SK-MEL-5 (cell line): ENCODE measurements around the gene CDC14B. TPM values are rescaled to one million over a fixed set of nuclear protein-coding genes. Genes with fewer than 3 reads are reported as not detected.
"Not testable (repeated sequence)": the region's sequence is repeated elsewhere in the genome, so short reads cannot be mapped to it uniquely, and the experiment has no call there.

Source experiments
- DNase-seq: peaks from one replicate; pipeline ENCODE4 v3.0.0-alpha.2; 2016; ENCODE audit warnings: low read depth, low spot score
- in situ Hi-C: cut with HindIII; loops from 2 replicates; pipeline ENCODE4 v1.10.0; 2016; ENCODE audit warnings: low sequenced_read_pairs, high pct_unique_total_duplicates, low pct_unique_long_range_greater_than_20kb
- total RNA-seq: library from RNA; depleted of rRNA; stranded (reverse); fragments of >200 nt; shearing (Covaris generic); gene quantifications from 2 replicates; pipeline ENCODE4 v1.2.3, GENCODE V29; 2014

The CDC14B gene
- total RNA-seq, 1 experiment from 2014 or later: 12.1 TPM

GRCh38 chr9:96559339-96559943 lies 60.2 kb downstream of the CDC14B start:
- in situ Hi-C loops: no loop called here
- no peak for DNase-seq

GRCh38 chr9:96557921-96558320 lies 61.7 kb downstream of the CDC14B start:
- in situ Hi-C loops: no loop called here
- DNase-seq: no peak

GRCh38 chr9:96556701-96557461 lies 62.8 kb downstream of the CDC14B start:
- DNase-seq: no peak
- in situ Hi-C loops: no loop called here

- no peak for DNase-seq
These were observed 63.9 kb downstream of the CDC14B start for GRCh38 chr9:96555567-96556386.

GRCh38 chr9:96554801-96555566 lies 64.7 kb downstream of the CDC14B start:
- DNase-seq: no peak
- in situ Hi-C loops: no loop called here

More at GRCh38 chr9:96555567-96556386, 63.9 kb downstream of the CDC14B start:
- in situ Hi-C loops: no loop called here

- in situ Hi-C loops: no loop called here
- no peak for DNase-seq
These were observed 65.3 kb downstream of the CDC14B start for GRCh38 chr9:96554326-96554725.

GRCh38 chr9:96553070-96553469 lies 66.6 kb downstream of the CDC14B start:
- in situ Hi-C loops: no loop called here
- no peak for DNase-seq

- in situ Hi-C loops: no loop called here
- DNase-seq: no peak
These were observed 68.2 kb downstream of the CDC14B start for GRCh38 chr9:96551403-96551802.

GRCh38 chr9:96550659-96551058 lies 69.0 kb downstream of the CDC14B start:
- in situ Hi-C loops: no loop called here
- DNase-seq: no peak

GRCh38 chr9:96543131-96543530 lies 76.5 kb downstream of the CDC14B start:
- DNase-seq, in situ Hi-C loops: not testable (repeated sequence)

- in situ Hi-C loops: no loop called here
- no peak for DNase-seq
These were observed 79.5 kb downstream of the CDC14B start for GRCh38 chr9:96540106-96540505.

GRCh38 chr9:96532173-96532572 lies 87.5 kb downstream of the CDC14B start:
- in situ Hi-C loops: no loop called here
- DNase-seq: no peak

- DNase-seq: no peak
- in situ Hi-C loops: no loop called here
These were observed 94.9 kb downstream of the CDC14B start for GRCh38 chr9:96524764-96525163.

- no peak for DNase-seq
- in situ Hi-C loops: no loop called here
These were observed 95.6 kb downstream of the CDC14B start for GRCh38 chr9:96524045-96524444.

GRCh38 chr9:96523374-96523773 lies 96.3 kb downstream of the CDC14B start:
- in situ Hi-C loops: no loop called here
- no peak for DNase-seq

GRCh38 chr9:96522366-96522765 lies 97.3 kb downstream of the CDC14B start:
- DNase-seq: no peak

GRCh38 chr9:96519787-96520186 lies 99.9 kb downstream of the CDC14B start:
- DNase-seq: no peak
- in situ Hi-C loops: no loop called here

More at GRCh38 chr9:96522366-96522765, 97.3 kb downstream of the CDC14B start:
- in situ Hi-C loops: no loop called here

GRCh38 chr9:96519095-96519494 lies 100.5 kb downstream of the CDC14B start:
- DNase-seq: no peak
- in situ Hi-C loops: no loop called here
